HEK293T (cell line): Measurements from ENCODE around the gene CKM.

ENCODE experiments used
- ARNT ChIP-seq: fragments of 450-650 bp; IDR thresholded peaks from 2 replicates; pipeline ENCODE4 v1.6.1; 2017; ENCODE audit warnings: mild to moderate bottlenecking
- BHLHE40 ChIP-seq: fragments of 450-650 bp; IDR thresholded peaks from 2 replicates; pipeline ENCODE4 v1.6.1; 2016; ENCODE audit warnings: mild to moderate bottlenecking, moderate library complexity, borderline replicate concordance
- ELF4 ChIP-seq: fragments of 450-650 bp; IDR thresholded peaks from 2 replicates; pipeline ENCODE4 v1.6.1; 2017; ENCODE audit warnings: antibody characterized with exemption
- FOXA1 ChIP-seq: fragments of 450-650 bp; IDR thresholded peaks from 2 replicates; pipeline ENCODE4 v1.6.1; 2016; ENCODE audit warnings: mild to moderate bottlenecking
- FOXK2 ChIP-seq: fragments of 450-650 bp; IDR thresholded peaks from 2 replicates; pipeline ENCODE4 v1.6.1; 2016; ENCODE audit warnings: mild to moderate bottlenecking
- FOXM1 ChIP-seq: fragments of 450-650 bp; IDR thresholded peaks from 2 replicates; pipeline ENCODE4 v1.6.1; 2017; ENCODE audit warnings: mild to moderate bottlenecking, borderline replicate concordance
- HDGF ChIP-seq: fragments of 450-650 bp; IDR thresholded peaks from 2 replicates; pipeline ENCODE4 v1.6.1; 2017; ENCODE audit warnings: antibody characterized with exemption, borderline replicate concordance
- L3MBTL2 ChIP-seq: fragments of 450-650 bp; conservative IDR thresholded peaks from 2 replicates; pipeline ENCODE4 v1.6.1; 2016; ENCODE audit warnings: mild to moderate bottlenecking
- LEF1 ChIP-seq: fragments of 450-650 bp; IDR thresholded peaks from 2 replicates; pipeline ENCODE4 v1.6.1; 2017; ENCODE audit warnings: mild to moderate bottlenecking, borderline replicate concordance
- NFRKB ChIP-seq: fragments of 450-650 bp; IDR thresholded peaks from 2 replicates; pipeline ENCODE4 v1.6.1; 2016; ENCODE audit warnings: mild to moderate bottlenecking, moderate library complexity
- SP1 ChIP-seq: fragments of 450-650 bp; IDR thresholded peaks from 2 replicates; pipeline ENCODE4 v1.6.1; 2017
- SUZ12 ChIP-seq: fragments of 450-650 bp; IDR thresholded peaks from 2 replicates; pipeline ENCODE4 v1.6.1; 2016; ENCODE audit warnings: mild to moderate bottlenecking
- TARDBP ChIP-seq: fragments of 450-650 bp; IDR thresholded peaks from 2 replicates; pipeline ENCODE4 v1.6.1; 2016
- ZNF384 ChIP-seq: fragments of 450-650 bp; IDR thresholded peaks from 2 replicates; pipeline ENCODE4 v1.6.1; 2016

DNA sequence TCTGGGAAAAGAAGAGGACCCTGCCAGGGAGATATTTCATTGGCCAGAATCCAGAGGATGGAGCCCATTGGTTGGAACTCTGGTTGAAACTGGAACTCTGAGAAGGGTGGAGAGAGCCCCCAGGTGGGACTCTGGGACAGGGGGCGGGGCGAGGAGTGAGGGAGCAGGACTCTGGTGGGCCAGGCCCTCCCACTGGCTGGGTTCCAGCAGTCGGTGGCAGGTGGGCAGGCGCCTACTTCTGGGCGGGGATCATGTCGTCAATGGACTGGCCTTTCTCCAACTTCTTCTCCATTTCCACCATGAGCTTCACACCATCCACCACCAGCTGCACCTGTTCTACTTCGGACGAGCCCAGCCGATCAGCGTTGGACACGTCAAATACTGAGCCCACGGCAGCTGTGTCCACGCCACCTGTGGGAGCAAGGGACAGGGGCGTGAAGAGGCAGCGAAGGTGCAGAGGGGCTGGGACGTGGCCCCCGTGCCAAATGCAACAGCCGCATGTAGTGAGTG lies 16.1 kb downstream of the CKM start:
- TF ChIP-seq TARDBP = no peak
- no peak for TF ChIP-seq BHLHE40
- no peak for TF ChIP-seq SUZ12
- TF ChIP-seq NFRKB = no peak
- no peak for TF ChIP-seq LEF1
- TF ChIP-seq ARNT = no peak
- no peak for TF ChIP-seq FOXM1
- no peak for TF ChIP-seq SP1
- no peak for TF ChIP-seq ELF4
- TF ChIP-seq HDGF = no peak
- TF ChIP-seq L3MBTL2 = no peak
- TF ChIP-seq FOXK2 = no peak
- TF ChIP-seq FOXA1 = no peak
- TF ChIP-seq ZNF384 = no peak
